Upper lobe of left lung (tissue), 6 donors: ENCODE results near the gene NAA40. TPM values are rescaled to one million over a fixed set of nuclear protein-coding genes. Genes with fewer than 3 reads are reported as not detected.
A peak's percentile ranks its signal among the peaks of the same experiment; 100 is the strongest.

Experiments used
- ATAC-seq, 2 donors: fragments of 200-7000 bp; cut with Tn5 transposase; one replicate each; pipeline ENCODE4 v1.9.1; 2022; ENCODE audit warnings: mild to moderate bottlenecking in 2 of 2, moderate library complexity in 2 of 2; ENCODE audit not compliant: low FRiP score in 2 of 2
- DNase-seq, 2 donors: peaks; one replicate each; pipeline ENCODE4 v3.0.0-alpha.2; 2019 to 2020
- H3K27ac ChIP-seq, 4 donors: fragments of 200-600 bp; sonication (generic); one replicate each; pipeline ENCODE4 v1.5.1; 2016 to 2019
- H3K27me3 ChIP-seq, 4 donors: fragments of 200-600 bp; sonication (generic); one replicate each; pipeline ENCODE4 v1.5.1; 2017 to 2019
- H3K36me3 ChIP-seq, 4 donors: fragments of 200-600 bp; sonication (generic); one replicate each; pipeline ENCODE4 v1.5.1; 2016 to 2019
- H3K4me1 ChIP-seq, 4 donors: fragments of 200-600 bp; sonication (generic); one replicate each; pipeline ENCODE4 v1.5.1; 2018 to 2019
- H3K4me3 ChIP-seq, 4 donors: fragments of 200-600 bp; sonication (generic); one replicate each; pipeline ENCODE4 v1.5.1; 2017 to 2019; ENCODE audit warnings: mild to moderate bottlenecking in 2 of 4, moderate library complexity in 1 of 4
- H3K9me3 ChIP-seq, 4 donors: fragments of 200-600 bp; sonication (generic); one replicate each; pipeline ENCODE4 v1.5.1; 2018 to 2019
- CTCF ChIP-seq, 6 experiments: fragments of 450-650 bp in 4 of 6; fragments of 200-600 bp in 2 of 6; sonication (generic) in 2 of 6; IDR thresholded peaks; one replicate each; pipeline ENCODE4 v1.5.1; 2016 to 2019; ENCODE audit warnings: antibody characterized with exemption in 6 of 6
- EP300 ChIP-seq, 4 donors: sonication (generic); formaldehyde crosslinking; IDR thresholded peaks; one replicate each; pipeline ENCODE4 v1.5.1; 2017; ENCODE audit warnings: antibody characterized with exemption in 4 of 4, control low read depth in 2 of 4
- POLR2A ChIP-seq, 4 donors: fragments of 450-650 bp; IDR thresholded peaks; one replicate each; pipeline ENCODE4 v1.5.1; 2016 to 2017; ENCODE audit warnings: antibody characterized with exemption in 4 of 4, mild to moderate bottlenecking in 2 of 4
- POLR2AphosphoS5 ChIP-seq, 2 donors: sonication (generic); formaldehyde crosslinking; IDR thresholded peaks; one replicate each; pipeline ENCODE4 v1.5.1; 2017; ENCODE audit warnings: antibody characterized with exemption in 2 of 2
- WGBS, 2 donors: methylation state at CpG; one replicate each; pipeline ENCODE4 v1.1.5; 2017 to 2018; 5-methylcytosine and 5-hydroxymethylcytosine counted together
- total RNA-seq, 6 donors: library from RNA; depleted of rRNA in 4 of 6; stranded (reverse); fragments of >200 nt in 4 of 6; gene quantifications; one replicate each; pipeline versions ENCODE4 v1.1.0 to v1.2.1, GENCODE V29; 2016 to 2021
- donor health status: DM: no; HTN: no; CAD: no; lungs with moderate emphysema.
- donor health status: DM: no; HTN: yes; CAD: no; lungs with severe emphysema.

NAA40 gene
- total RNA-seq, 6 donors from 2014 or later, result 7.8 to 41.9 (median 16.5) TPM

GRCh38 chr11:63904743-63905142 lies 34.1 kb upstream of the NAA40 start:
- H3K4me1 ChIP-seq, result peaks cover 0 to 7% (median 3%) of the 10 kb centered on the region in 4 donors
- TF ChIP-seq POLR2A (IDR thresholded peaks at IDR 0.05), result no peak
- no peak for TF ChIP-seq POLR2AphosphoS5 (IDR thresholded peaks at IDR 0.05)
- no peak for TF ChIP-seq CTCF (IDR thresholded peaks at IDR 0.05)
- no peak for TF ChIP-seq EP300 (IDR thresholded peaks at IDR 0.05)
- WGBS, 2 donors, result 96 to 97% methylated on average over 10 to 12 of the region's 13 CpGs
- H3K9me3 ChIP-seq, result no peaks in the 10 kb centered on the region
- DNase-seq (no peak), ATAC-seq (no peak)
- no peak overlapping the region for H3K4me3 ChIP-seq
- H3K27me3 ChIP-seq, result no peaks in the 10 kb centered on the region
- no peak overlapping the region for H3K27ac ChIP-seq
- peaks cover 55 to 99% (median 93%) of the 10 kb centered on the region in 4 donors for H3K36me3 ChIP-seq

GRCh38 chr11:63905179-63905578 lies 33.6 kb upstream of the NAA40 start:
- no peak for ATAC-seq
- DNase-seq, result no peak
- peaks cover 54 to 99% (median 93%) of the 10 kb centered on the region in 4 donors for H3K36me3 ChIP-seq

GRCh38 chr11:63906087-63906486 lies 32.7 kb upstream of the NAA40 start:
- Histone ChIP-seq H3K27me3 (no peaks in the 10 kb centered on the region), H3K4me1 (peaks cover 0 to 7% (median 3%) of the 10 kb centered on the region in 4 donors), H3K27ac (no peak overlapping the region), H3K4me3 (no peak overlapping the region), H3K9me3 (no peaks in the 10 kb centered on the region), H3K36me3 (peaks cover 46 to 99% (median 86%) of the 10 kb centered on the region in 4 donors)
- ATAC-seq, result no peak
- TF ChIP-seq EP300 (IDR thresholded peaks at IDR 0.05) (no peak), POLR2A (IDR thresholded peaks at IDR 0.05) (no peak), POLR2AphosphoS5 (IDR thresholded peaks at IDR 0.05) (no peak), CTCF (IDR thresholded peaks at IDR 0.05) (no peak)
- no peak for DNase-seq
- 87 to 93% methylated on average over 4 of the region's 4 CpGs for WGBS, 2 donors

More at GRCh38 chr11:63905179-63905578, 33.6 kb upstream of the NAA40 start:
- TF ChIP-seq POLR2A (IDR thresholded peaks at IDR 0.05) (no peak), POLR2AphosphoS5 (IDR thresholded peaks at IDR 0.05) (no peak), EP300 (IDR thresholded peaks at IDR 0.05) (no peak), CTCF (IDR thresholded peaks at IDR 0.05) (no peak)
- Histone ChIP-seq H3K4me1 (peaks cover 0 to 7% (median 3%) of the 10 kb centered on the region in 4 donors), H3K9me3 (no peaks in the 10 kb centered on the region), H3K27me3 (no peaks in the 10 kb centered on the region), H3K4me3 (no peak overlapping the region), H3K27ac (no peak overlapping the region)
- WGBS, 2 donors, result 71 to 92% methylated on average over 6 of the region's 6 CpGs

- DNase-seq, result no peak
- Histone ChIP-seq H3K4me1 (peaks cover 0 to 7% (median 3%) of the 10 kb centered on the region in 4 donors), H3K4me3 (no peak overlapping the region), H3K9me3 (no peaks in the 10 kb centered on the region), H3K36me3 (peaks cover 46 to 95% (median 83%) of the 10 kb centered on the region in 4 donors), H3K27ac (no peak overlapping the region), H3K27me3 (no peaks in the 10 kb centered on the region)
- no peak for ATAC-seq
- TF ChIP-seq POLR2A (IDR thresholded peaks at IDR 0.05), result no peak
- TF ChIP-seq POLR2AphosphoS5 (IDR thresholded peaks at IDR 0.05), result no peak
- TF ChIP-seq CTCF (IDR thresholded peaks at IDR 0.05), result peak in 1 of 6 experiments; percentile 18
- TF ChIP-seq EP300 (IDR thresholded peaks at IDR 0.05), result no peak
- WGBS, 2 donors, result 80 to 96% methylated on average over 5 to 7 of the region's 7 CpGs
These were observed 32.2 kb upstream of the NAA40 start for GRCh38 chr11:63906585-63906984.

- Histone ChIP-seq H3K4me1 (peaks cover 0 to 7% (median 3%) of the 10 kb centered on the region in 4 donors), H3K4me3 (no peak overlapping the region), H3K27me3 (no peaks in the 10 kb centered on the region), H3K9me3 (no peaks in the 10 kb centered on the region), H3K27ac (no peak overlapping the region), H3K36me3 (peaks cover 43 to 91% (median 80%) of the 10 kb centered on the region in 4 donors)
- DNase-seq, result no peak
- TF ChIP-seq POLR2A (IDR thresholded peaks at IDR 0.05) (no peak), EP300 (IDR thresholded peaks at IDR 0.05) (no peak), CTCF (IDR thresholded peaks at IDR 0.05) (no peak), POLR2AphosphoS5 (IDR thresholded peaks at IDR 0.05) (no peak)
- 59 to 64% methylated on average over 4 to 6 of the region's 6 CpGs for WGBS, 2 donors
- no peak for ATAC-seq
These were observed 31.7 kb upstream of the NAA40 start for GRCh38 chr11:63907063-63907462.
